ENCODE measurements around the gene FUT3. TPM values are rescaled to one million over a fixed set of nuclear protein-coding genes. Genes with fewer than 3 reads are reported as not detected.
A peak's percentile ranks its signal among the peaks of the same experiment; 100 is the strongest.

Gene FUT3
- total RNA-seq, 1 donor from 2014 or later = 20.9 TPM

GRCh38 chr19:5832527-5833216 lies 18.6 kb downstream of the FUT3 start:
- H3K9me3 ChIP-seq = no peaks in the 10 kb centered on the region
- no peak overlapping the region for H3K4me3 ChIP-seq
- no peak overlapping the region for H3K27ac ChIP-seq
- no peak for TF ChIP-seq CTCF (IDR thresholded peaks at IDR 0.05)
- TF ChIP-seq POLR2AphosphoS5 (IDR thresholded peaks at IDR 0.05; ENCODE audit: insufficient read depth in 1 of 2, low read depth in 1 of 2) = no peak
- no peak for TF ChIP-seq POLR2A (IDR thresholded peaks at IDR 0.05)
- peaks cover 16% of the 10 kb centered on the region for H3K4me1 ChIP-seq
- intact Hi-C loops (cut with DNase I) = no loop called here
- H3K36me3 ChIP-seq = no peaks in the 10 kb centered on the region
- no peaks in the 10 kb centered on the region for H3K27me3 ChIP-seq
- no peak for DNase-seq (ENCODE audit: extremely low spot score in 2 of 2)

- Histone ChIP-seq H3K36me3 (no peaks in the 10 kb centered on the region), H3K27me3 (no peaks in the 10 kb centered on the region), H3K27ac (no peak overlapping the region), H3K4me1 (peaks cover 16% of the 10 kb centered on the region), H3K9me3 (no peaks in the 10 kb centered on the region), H3K4me3 (no peak overlapping the region)
- intact Hi-C loops (cut with DNase I) = no loop called here
- DNase-seq (ENCODE audit: extremely low spot score in 2 of 2) = no peak
- no peak for TF ChIP-seq POLR2AphosphoS5 (IDR thresholded peaks at IDR 0.05; ENCODE audit: insufficient read depth in 1 of 2, low read depth in 1 of 2)
- TF ChIP-seq CTCF (IDR thresholded peaks at IDR 0.05) = no peak
- TF ChIP-seq POLR2A (IDR thresholded peaks at IDR 0.05) = no peak
These were observed 19.2 kb downstream of the FUT3 start for GRCh38 chr19:5832061-5832460.

GRCh38 chr19:5831159-5831558 lies 20.1 kb downstream of the FUT3 start:
- Histone ChIP-seq H3K27ac (no peak overlapping the region), H3K4me3 (no peak overlapping the region), H3K27me3 (no peaks in the 10 kb centered on the region), H3K4me1 (peaks cover 16% of the 10 kb centered on the region), H3K36me3 (no peaks in the 10 kb centered on the region), H3K9me3 (no peaks in the 10 kb centered on the region)
- intact Hi-C loops (cut with DNase I) = no loop called here
- TF ChIP-seq POLR2AphosphoS5 (IDR thresholded peaks at IDR 0.05; ENCODE audit: insufficient read depth in 1 of 2, low read depth in 1 of 2) (no peak), CTCF (IDR thresholded peaks at IDR 0.05) (no peak), POLR2A (IDR thresholded peaks at IDR 0.05) (no peak)
- DNase-seq (ENCODE audit: extremely low spot score in 2 of 2) = no peak

GRCh38 chr19:5829567-5830310 lies 21.5 kb downstream of the FUT3 start:
- DNase-seq (ENCODE audit: extremely low spot score in 2 of 2) = no peak
- Histone ChIP-seq H3K27me3 (no peaks in the 10 kb centered on the region), H3K4me1 (peaks cover 16% of the 10 kb centered on the region), H3K9me3 (no peaks in the 10 kb centered on the region), H3K4me3 (peak overlapping the region; percentile 30 to 51), H3K36me3 (no peaks in the 10 kb centered on the region), H3K27ac (peak overlapping the region; percentile 33)
- no peak for TF ChIP-seq POLR2A (IDR thresholded peaks at IDR 0.05)
- TF ChIP-seq POLR2AphosphoS5 (IDR thresholded peaks at IDR 0.05; ENCODE audit: insufficient read depth in 1 of 2, low read depth in 1 of 2) = no peak
- no peak for TF ChIP-seq CTCF (IDR thresholded peaks at IDR 0.05)
- intact Hi-C loops (cut with DNase I) = no loop called here

Measured in vagina (tissue), 2 donors.